ENCODE data around the gene C2CD4C. TPM values are rescaled to one million over a fixed set of nuclear protein-coding genes. Genes with fewer than 3 reads are reported as not detected.
"Not testable (repeated sequence)": the region's sequence is repeated elsewhere in the genome, so short reads cannot be mapped to it uniquely, and the experiment has no call there.

Gene C2CD4C
- total RNA-seq, 5 donors from 2014 or later (not counting 1 experiment from before 2014, with no cell fraction given): 0.06 TPM; not detected in 4

DNA sequence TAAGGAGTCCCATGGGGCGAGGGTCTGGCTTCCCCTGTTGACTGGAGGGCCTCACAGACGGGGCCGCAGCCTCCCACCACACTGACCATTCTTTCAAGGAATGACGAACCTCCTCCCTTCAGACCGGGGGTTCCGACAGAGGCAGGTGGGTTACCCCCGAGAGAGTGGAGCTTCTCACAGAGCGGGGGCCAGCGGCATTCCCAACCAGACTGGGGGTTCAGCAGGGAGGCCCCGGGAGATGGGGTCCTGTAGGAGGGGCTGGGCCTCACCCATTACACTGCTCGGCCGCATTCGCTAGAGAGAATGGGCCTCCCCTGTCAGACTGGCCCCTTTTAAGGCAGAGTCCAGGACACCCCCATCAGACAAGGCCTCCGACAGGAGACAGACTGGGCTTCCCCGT lies 15.6 kb upstream of the C2CD4C start:
- Mint-ChIP-seq H3K27me3 (no peaks in the 10 kb centered on the region), H3K9me3 (no peaks in the 10 kb centered on the region), H3K36me3 (no peaks in the 10 kb centered on the region), H3K27ac (no peak overlapping the region), H3K4me3 (no peak overlapping the region), H3K4me1 (no peaks in the 10 kb centered on the region)
- Histone ChIP-seq H3K27ac (ENCODE audit: low read length) (no peak overlapping the region), H3K27me3 (replicated peaks in 1 of 2; ENCODE audit: control insufficient read depth in 2 of 2, extremely low read depth in 1 of 2, insufficient read depth in 2 of 2, low read length in 1 of 2) (peaks cover 0 to 33% of the 10 kb centered on the region in 2 experiments), H3K36me3 (ENCODE audit: control insufficient read depth in 2 of 2, extremely low read depth in 1 of 2, insufficient read depth in 1 of 2, low read length in 1 of 2) (no peaks in the 10 kb centered on the region), H3K4me1 (ENCODE audit: control insufficient read depth in 1 of 2, extremely low read depth in 1 of 2, insufficient read depth in 2 of 2, low read length in 2 of 2) (no peaks in the 10 kb centered on the region), H3K4me3 (ENCODE audit: control insufficient read depth in 1 of 2, extremely low read depth in 1 of 2, low read length in 1 of 2) (no peak overlapping the region), H3K9me3 (no peaks in the 10 kb centered on the region)
- no peak for ATAC-seq (replicated peaks in 1 of 4)
- WGBS (ENCODE audit: insufficient coverage): 100% methylated on average over 4 of the region's 15 CpGs
- no peak for DNase-seq
- ChIA-PET CTCF (no interaction called here), POLR2A (no interaction called here)

DNA sequence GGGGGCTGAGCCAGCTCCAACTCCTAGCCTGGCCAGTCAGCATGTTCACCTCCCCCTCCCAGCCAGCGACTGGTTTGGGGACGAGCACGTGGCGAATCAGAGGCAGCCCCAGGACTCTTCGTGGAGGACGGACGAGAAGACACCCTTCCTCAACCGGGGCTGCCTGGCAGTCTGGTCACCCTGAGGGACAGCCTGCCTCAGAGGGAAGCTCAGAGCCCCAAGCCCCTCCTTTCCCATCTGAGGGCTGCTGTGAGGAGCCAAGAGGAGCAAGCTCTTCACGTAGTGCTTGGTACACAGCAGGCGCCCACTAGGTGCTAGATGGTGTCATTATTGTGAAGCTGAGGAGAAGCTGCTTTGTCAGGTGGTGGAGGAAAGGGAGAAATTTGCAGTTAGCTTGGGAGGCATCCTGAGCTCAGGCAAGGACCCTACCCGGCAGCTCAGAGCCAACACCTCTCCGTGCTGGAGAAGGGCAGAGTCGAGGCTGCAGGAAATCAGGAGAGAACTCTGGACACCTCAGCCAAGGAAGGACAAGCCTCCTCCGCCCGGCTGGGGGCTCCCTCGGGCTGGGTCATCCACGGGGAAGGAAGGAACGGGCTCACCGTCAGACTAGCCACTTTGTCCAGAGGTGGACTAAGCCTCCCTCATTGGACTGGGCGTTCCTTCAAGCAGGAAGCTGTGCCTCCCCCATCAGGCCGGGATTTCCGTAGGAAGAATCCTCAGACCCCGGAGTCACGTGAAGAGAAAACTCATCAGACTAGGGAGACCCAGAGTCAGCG lies 14.9 kb upstream of the C2CD4C start:
- POLR2A ChIA-PET: no interaction called here
- Histone ChIP-seq H3K27me3 (replicated peaks in 1 of 2; ENCODE audit: control insufficient read depth in 2 of 2, extremely low read depth in 1 of 2, insufficient read depth in 2 of 2, low read length in 1 of 2) (peaks cover 0 to 33% of the 10 kb centered on the region in 2 experiments), H3K4me3 (ENCODE audit: control insufficient read depth in 1 of 2, extremely low read depth in 1 of 2, low read length in 1 of 2) (no peak overlapping the region), H3K9me3 (no peaks in the 10 kb centered on the region), H3K27ac (ENCODE audit: low read length) (no peak overlapping the region), H3K36me3 (ENCODE audit: control insufficient read depth in 2 of 2, extremely low read depth in 1 of 2, insufficient read depth in 1 of 2, low read length in 1 of 2) (no peaks in the 10 kb centered on the region), H3K4me1 (ENCODE audit: control insufficient read depth in 1 of 2, extremely low read depth in 1 of 2, insufficient read depth in 2 of 2, low read length in 2 of 2) (no peaks in the 10 kb centered on the region)
- ATAC-seq (replicated peaks in 1 of 4) (no peak), DNase-seq (no peak)
- Mint-ChIP-seq H3K36me3 (no peaks in the 10 kb centered on the region), H3K27ac (no peak overlapping the region), H3K9me3 (no peaks in the 10 kb centered on the region), H3K27me3 (no peaks in the 10 kb centered on the region), H3K4me3 (no peak overlapping the region), H3K4me1 (no peaks in the 10 kb centered on the region)
- WGBS (ENCODE audit: insufficient coverage): 89% methylated on average over 25 of the region's 25 CpGs
- CTCF ChIA-PET: no interaction called here

DNA sequence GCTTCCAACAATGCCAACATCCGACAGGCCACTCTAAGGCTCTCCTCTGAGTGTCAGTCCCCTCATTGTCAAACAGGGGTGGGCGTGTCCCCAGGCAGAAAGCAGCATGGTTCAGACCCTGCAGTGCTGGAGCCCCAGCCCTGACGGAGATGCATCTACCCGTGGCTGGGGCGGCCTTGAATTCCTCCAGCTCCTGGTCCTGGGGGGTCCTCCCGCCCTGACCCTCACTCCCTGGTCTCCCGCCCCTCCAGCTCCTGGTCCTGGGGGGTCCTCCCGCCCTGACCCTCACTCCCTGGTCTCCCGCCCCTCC lies 13.9 kb upstream of the C2CD4C start:
- not testable (repeated sequence) for H3K27me3 Mint-ChIP-seq

DNA sequence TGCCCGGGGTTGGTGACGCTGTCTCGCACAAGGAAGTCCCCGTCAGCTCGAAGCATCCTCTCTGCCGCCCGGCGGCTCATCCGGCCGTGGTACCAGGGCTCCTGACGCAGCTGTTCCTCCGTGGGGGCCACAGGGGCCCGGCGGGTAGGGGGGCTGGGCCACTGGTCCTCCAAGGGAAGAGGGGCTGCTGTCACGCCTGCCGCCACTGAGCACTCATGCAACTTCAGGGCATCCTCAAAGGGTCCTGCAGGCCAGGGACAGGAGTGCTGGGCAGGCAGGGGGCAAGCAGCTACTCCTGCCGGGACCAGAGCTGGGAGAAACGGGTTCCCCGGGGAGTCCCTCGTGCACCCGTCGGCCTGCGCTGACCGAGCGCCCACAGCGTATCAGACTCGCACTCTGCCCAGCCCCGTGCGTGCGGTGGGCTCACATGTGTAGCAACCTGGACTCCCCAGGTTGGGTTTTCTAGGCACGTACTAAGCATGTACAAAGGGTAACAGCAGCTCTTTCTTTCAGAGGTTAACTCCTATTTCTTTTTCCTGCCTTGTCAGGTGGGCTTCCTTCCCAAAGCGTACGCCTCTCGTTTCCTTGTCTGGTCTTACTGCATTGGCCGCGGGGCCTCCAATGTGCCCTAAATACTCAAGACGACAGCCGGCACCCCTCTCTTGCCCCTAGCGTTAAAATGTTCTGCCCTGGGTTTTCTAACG lies 13.4 kb upstream of the C2CD4C start:
- Histone ChIP-seq H3K4me1 (ENCODE audit: control insufficient read depth in 1 of 2, extremely low read depth in 1 of 2, insufficient read depth in 2 of 2, low read length in 2 of 2) (no peaks in the 10 kb centered on the region), H3K27ac (ENCODE audit: low read length) (no peak overlapping the region), H3K4me3 (ENCODE audit: control insufficient read depth in 1 of 2, extremely low read depth in 1 of 2, low read length in 1 of 2) (no peak overlapping the region), H3K36me3 (ENCODE audit: control insufficient read depth in 2 of 2, extremely low read depth in 1 of 2, insufficient read depth in 1 of 2, low read length in 1 of 2) (no peaks in the 10 kb centered on the region), H3K27me3 (replicated peaks in 1 of 2; ENCODE audit: control insufficient read depth in 2 of 2, extremely low read depth in 1 of 2, insufficient read depth in 2 of 2, low read length in 1 of 2) (peaks cover 0 to 37% of the 10 kb centered on the region in 2 experiments), H3K9me3 (no peaks in the 10 kb centered on the region)
- 85% methylated on average over 40 of the region's 40 CpGs for WGBS (ENCODE audit: insufficient coverage)
- no peak overlapping the region for H3K4me3 Mint-ChIP-seq
- no peaks in the 10 kb centered on the region for H3K4me1 Mint-ChIP-seq
- POLR2A ChIA-PET: no interaction called here
- H3K36me3 Mint-ChIP-seq: no peaks in the 10 kb centered on the region
- H3K27ac Mint-ChIP-seq: no peak overlapping the region
- no peaks in the 10 kb centered on the region for H3K9me3 Mint-ChIP-seq
- H3K27me3 Mint-ChIP-seq: no peaks in the 10 kb centered on the region
- CTCF ChIA-PET: no interaction called here
- ATAC-seq (replicated peaks in 1 of 4) (no peak), DNase-seq (no peak)

More for the DNA sequence above, 13.9 kb upstream of the C2CD4C start:
- H3K9me3 ChIP-seq; ATAC-seq (replicated peaks in 1 of 4); H3K36me3 Mint-ChIP-seq; H3K27ac Mint-ChIP-seq; H3K9me3 Mint-ChIP-seq; DNase-seq; H3K4me1 ChIP-seq (ENCODE audit: control insufficient read depth in 1 of 2, extremely low read depth in 1 of 2, insufficient read depth in 2 of 2, low read length in 2 of 2); POLR2A ChIA-PET; H3K4me1 Mint-ChIP-seq; H3K36me3 ChIP-seq (ENCODE audit: control insufficient read depth in 2 of 2, extremely low read depth in 1 of 2, insufficient read depth in 1 of 2, low read length in 1 of 2); H3K4me3 ChIP-seq (ENCODE audit: control insufficient read depth in 1 of 2, extremely low read depth in 1 of 2, low read length in 1 of 2); H3K4me3 Mint-ChIP-seq; H3K27ac ChIP-seq (ENCODE audit: low read length); CTCF ChIA-PET: not testable (repeated sequence)
- H3K27me3 ChIP-seq (replicated peaks in 1 of 2; ENCODE audit: control insufficient read depth in 2 of 2, extremely low read depth in 1 of 2, insufficient read depth in 2 of 2, low read length in 1 of 2): peaks cover 0 to 35% of the 10 kb centered on the region in 2 experiments
- WGBS (ENCODE audit: insufficient coverage): 42% methylated on average over 2 of the region's 9 CpGs

DNA sequence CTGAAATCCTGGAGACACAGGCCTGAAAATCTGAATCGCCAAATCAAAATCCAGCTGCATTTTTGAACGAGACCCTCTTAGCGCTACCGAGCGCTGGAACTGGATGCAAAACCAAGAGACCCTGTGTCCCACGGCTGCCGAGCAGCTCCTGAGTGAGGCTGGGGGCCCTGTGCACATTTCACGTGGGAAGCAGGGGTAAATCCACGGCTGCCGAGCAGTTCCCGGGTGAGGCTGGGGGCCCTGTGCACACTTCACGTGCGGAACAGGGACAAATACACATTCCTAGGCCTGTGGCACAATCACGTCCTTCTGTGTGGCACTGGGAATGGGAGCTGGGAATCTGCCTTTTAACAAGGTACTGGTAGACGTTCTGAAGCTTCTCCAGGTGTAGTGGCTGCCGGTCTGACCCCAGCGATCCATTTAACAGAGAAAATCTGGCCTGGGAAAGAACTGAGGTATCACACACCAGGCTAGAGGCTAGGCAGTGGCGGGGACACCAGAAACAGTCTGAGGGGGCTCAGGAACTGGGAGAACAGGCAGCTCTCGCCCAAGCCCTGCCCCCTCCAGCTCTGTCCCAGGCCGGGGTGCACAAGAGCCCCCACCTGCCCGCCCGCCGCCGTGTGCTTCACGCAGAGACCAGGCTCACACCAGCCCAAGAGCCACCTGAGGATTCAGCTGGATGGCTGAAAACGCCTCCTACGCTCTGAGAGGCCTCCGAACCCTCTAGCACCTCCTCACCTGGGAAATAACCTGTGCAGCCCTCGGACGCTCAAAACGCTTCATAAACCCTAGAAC lies 11.0 kb upstream of the C2CD4C start:
- Histone ChIP-seq H3K4me3 (ENCODE audit: control insufficient read depth in 1 of 2, extremely low read depth in 1 of 2, low read length in 1 of 2) (no peak overlapping the region), H3K36me3 (ENCODE audit: control insufficient read depth in 2 of 2, extremely low read depth in 1 of 2, insufficient read depth in 1 of 2, low read length in 1 of 2) (no peaks in the 10 kb centered on the region), H3K9me3 (no peaks in the 10 kb centered on the region), H3K27ac (ENCODE audit: low read length) (no peak overlapping the region), H3K4me1 (ENCODE audit: control insufficient read depth in 1 of 2, extremely low read depth in 1 of 2, insufficient read depth in 2 of 2, low read length in 2 of 2) (no peaks in the 10 kb centered on the region), H3K27me3 (replicated peaks in 1 of 2; ENCODE audit: control insufficient read depth in 2 of 2, extremely low read depth in 1 of 2, insufficient read depth in 2 of 2, low read length in 1 of 2) (peaks cover 0 to 33% of the 10 kb centered on the region in 2 experiments)
- H3K27ac Mint-ChIP-seq: no peak overlapping the region
- POLR2A ChIA-PET: no interaction called here
- ATAC-seq (replicated peaks in 1 of 4) (no peak), DNase-seq (no peak)
- H3K4me3 Mint-ChIP-seq: no peak overlapping the region
- 74% methylated on average over 25 of the region's 31 CpGs for WGBS (ENCODE audit: insufficient coverage)
- no peaks in the 10 kb centered on the region for H3K4me1 Mint-ChIP-seq
- H3K9me3 Mint-ChIP-seq: no peaks in the 10 kb centered on the region
- H3K27me3 Mint-ChIP-seq: no peaks in the 10 kb centered on the region
- CTCF ChIA-PET: no interaction called here
- no peaks in the 10 kb centered on the region for H3K36me3 Mint-ChIP-seq

DNA sequence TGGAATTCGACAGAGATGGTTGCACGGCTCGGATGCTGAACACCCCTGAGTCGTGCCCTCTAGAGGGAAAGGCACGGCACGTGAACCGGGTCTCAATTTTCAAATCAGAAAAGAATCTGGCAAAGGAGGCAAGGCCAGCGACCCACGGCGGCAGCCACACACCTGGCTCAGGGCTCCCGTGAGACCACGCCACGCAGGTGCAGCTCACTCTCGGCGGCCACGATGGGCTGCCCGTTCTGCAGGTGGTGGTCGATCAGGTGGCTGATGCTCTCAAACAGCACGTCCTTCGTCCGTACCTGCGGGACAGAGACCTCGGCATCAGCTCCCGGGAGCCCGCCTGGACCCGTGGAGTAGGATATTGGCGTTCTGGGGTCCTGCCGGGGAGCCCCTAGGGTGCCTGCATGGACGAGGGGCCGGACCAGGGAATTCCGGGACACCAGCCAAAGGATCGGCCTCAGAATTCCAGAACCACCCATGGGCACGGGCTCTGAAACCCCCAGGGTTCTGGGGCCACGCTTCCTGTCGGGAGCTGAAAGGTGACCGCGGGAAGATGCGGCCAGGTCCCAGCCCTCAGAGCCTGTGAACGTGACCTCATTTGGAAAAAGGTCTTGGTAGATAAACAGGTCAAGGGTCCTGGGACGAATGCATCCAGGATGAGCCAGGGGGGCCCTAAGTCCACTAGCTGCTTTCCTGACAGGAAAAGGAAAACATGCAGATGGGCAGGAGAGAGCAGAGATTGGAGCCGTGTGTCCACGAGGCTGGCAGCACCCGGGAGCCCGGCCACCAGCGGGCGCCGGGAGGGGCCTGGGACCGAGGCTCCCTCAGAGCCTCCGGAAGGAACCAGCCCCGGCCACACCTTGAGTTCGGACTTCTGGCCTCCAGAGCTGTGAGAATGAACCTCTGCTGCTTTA lies 10.1 kb upstream of the C2CD4C start:
- Mint-ChIP-seq H3K4me1 (no peaks in the 10 kb centered on the region), H3K36me3 (no peaks in the 10 kb centered on the region), H3K27me3 (no peaks in the 10 kb centered on the region), H3K27ac (no peak overlapping the region), H3K9me3 (no peaks in the 10 kb centered on the region), H3K4me3 (no peak overlapping the region)
- DNase-seq (no peak), ATAC-seq (replicated peaks in 1 of 4) (no peak)
- Histone ChIP-seq H3K9me3 (no peaks in the 10 kb centered on the region), H3K27ac (ENCODE audit: low read length) (no peak overlapping the region), H3K4me1 (ENCODE audit: control insufficient read depth in 1 of 2, extremely low read depth in 1 of 2, insufficient read depth in 2 of 2, low read length in 2 of 2) (no peaks in the 10 kb centered on the region), H3K4me3 (ENCODE audit: control insufficient read depth in 1 of 2, extremely low read depth in 1 of 2, low read length in 1 of 2) (no peak overlapping the region), H3K36me3 (ENCODE audit: control insufficient read depth in 2 of 2, extremely low read depth in 1 of 2, insufficient read depth in 1 of 2, low read length in 1 of 2) (no peaks in the 10 kb centered on the region), H3K27me3 (replicated peaks in 1 of 2; ENCODE audit: control insufficient read depth in 2 of 2, extremely low read depth in 1 of 2, insufficient read depth in 2 of 2, low read length in 1 of 2) (peaks cover 0 to 28% of the 10 kb centered on the region in 2 experiments)
- CTCF ChIA-PET: no interaction called here
- POLR2A ChIA-PET: no interaction called here
- 82% methylated on average over 50 of the region's 51 CpGs for WGBS (ENCODE audit: insufficient coverage)

Measured in T-cell (primary cell).